ENCODE results near the gene PCNT. TPM values are rescaled to one million over a fixed set of nuclear protein-coding genes. Genes with fewer than 3 reads are reported as not detected.

The PCNT gene
- polyA plus RNA-seq, 1 donor from 2014 or later = 28.2 TPM

DNA sequence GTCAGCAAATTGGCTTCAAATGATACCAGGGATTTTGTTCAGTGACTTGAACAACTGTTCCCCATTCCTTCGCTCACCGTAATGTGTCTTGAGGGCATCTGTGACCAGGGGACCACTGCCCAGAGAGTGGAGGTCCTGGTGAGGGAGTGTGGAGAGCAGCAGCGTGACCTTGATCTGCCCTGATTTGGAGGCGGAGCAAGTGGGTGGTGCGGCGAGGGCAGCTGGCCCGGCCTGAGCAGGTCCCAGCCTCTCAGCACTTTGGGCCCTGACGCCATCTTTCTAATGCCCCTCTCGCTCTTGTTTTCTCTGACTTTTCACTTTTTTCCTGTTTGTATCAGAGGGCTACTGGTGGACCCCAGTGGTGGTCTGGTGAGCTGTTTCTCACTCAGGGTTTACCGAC is 165.8 kb downstream of the PCNT start (continued):
- TF ChIP-seq, protein P1, sequence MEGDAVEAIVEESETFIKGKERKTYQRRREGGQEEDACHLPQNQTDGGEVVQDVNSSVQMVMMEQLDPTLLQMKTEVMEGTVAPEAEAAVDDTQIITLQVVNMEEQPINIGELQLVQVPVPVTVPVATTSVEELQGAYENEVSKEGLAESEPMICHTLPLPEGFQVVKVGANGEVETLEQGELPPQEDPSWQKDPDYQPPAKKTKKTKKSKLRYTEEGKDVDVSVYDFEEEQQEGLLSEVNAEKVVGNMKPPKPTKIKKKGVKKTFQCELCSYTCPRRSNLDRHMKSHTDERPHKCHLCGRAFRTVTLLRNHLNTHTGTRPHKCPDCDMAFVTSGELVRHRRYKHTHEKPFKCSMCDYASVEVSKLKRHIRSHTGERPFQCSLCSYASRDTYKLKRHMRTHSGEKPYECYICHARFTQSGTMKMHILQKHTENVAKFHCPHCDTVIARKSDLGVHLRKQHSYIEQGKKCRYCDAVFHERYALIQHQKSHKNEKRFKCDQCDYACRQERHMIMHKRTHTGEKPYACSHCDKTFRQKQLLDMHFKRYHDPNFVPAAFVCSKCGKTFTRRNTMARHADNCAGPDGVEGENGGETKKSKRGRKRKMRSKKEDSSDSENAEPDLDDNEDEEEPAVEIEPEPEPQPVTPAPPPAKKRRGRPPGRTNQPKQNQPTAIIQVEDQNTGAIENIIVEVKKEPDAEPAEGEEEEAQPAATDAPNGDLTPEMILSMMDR (IDR thresholded peaks at IDR 0.05; ENCODE audit: poor library complexity, severe bottlenecking) = no peak

DNA sequence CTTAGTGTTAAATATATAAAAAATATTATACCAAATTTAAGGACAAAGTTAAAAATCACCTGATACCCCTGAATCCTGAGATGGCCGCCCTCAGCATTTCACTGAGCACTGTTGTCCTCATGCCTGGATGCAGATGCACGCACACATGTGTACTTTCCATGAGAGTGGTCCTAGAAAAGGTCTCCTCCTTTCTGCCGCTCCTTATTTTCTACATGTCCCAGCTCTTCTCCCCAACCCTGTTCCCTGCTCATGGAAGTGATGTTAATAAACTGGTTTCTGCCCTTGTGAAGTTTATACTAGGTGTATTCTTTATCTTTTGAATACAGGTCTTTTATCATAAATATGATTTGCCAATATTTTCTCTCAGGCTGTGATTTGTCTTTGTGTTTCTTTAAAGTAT is 167.6 kb downstream of the PCNT start:
- no peak overlapping the region for H2AFZ ChIP-seq (ENCODE audit: low read depth, low read length)
- H3K27me3 ChIP-seq (ENCODE audit: insufficient read depth, low read depth, low read length) = no peaks in the 10 kb centered on the region
- no peaks in the 10 kb centered on the region for H3K79me2 ChIP-seq (replicated peaks; ENCODE audit: insufficient read depth, low read length)
- TF ChIP-seq SMC3 (conservative IDR thresholded peaks at IDR 0.05; ENCODE audit: poor library complexity) = no peak
- no peak for TF ChIP-seq EP300 (conservative IDR thresholded peaks at IDR 0.05; ENCODE audit: poor library complexity, severe bottlenecking)
- TF ChIP-seq, protein P2, sequence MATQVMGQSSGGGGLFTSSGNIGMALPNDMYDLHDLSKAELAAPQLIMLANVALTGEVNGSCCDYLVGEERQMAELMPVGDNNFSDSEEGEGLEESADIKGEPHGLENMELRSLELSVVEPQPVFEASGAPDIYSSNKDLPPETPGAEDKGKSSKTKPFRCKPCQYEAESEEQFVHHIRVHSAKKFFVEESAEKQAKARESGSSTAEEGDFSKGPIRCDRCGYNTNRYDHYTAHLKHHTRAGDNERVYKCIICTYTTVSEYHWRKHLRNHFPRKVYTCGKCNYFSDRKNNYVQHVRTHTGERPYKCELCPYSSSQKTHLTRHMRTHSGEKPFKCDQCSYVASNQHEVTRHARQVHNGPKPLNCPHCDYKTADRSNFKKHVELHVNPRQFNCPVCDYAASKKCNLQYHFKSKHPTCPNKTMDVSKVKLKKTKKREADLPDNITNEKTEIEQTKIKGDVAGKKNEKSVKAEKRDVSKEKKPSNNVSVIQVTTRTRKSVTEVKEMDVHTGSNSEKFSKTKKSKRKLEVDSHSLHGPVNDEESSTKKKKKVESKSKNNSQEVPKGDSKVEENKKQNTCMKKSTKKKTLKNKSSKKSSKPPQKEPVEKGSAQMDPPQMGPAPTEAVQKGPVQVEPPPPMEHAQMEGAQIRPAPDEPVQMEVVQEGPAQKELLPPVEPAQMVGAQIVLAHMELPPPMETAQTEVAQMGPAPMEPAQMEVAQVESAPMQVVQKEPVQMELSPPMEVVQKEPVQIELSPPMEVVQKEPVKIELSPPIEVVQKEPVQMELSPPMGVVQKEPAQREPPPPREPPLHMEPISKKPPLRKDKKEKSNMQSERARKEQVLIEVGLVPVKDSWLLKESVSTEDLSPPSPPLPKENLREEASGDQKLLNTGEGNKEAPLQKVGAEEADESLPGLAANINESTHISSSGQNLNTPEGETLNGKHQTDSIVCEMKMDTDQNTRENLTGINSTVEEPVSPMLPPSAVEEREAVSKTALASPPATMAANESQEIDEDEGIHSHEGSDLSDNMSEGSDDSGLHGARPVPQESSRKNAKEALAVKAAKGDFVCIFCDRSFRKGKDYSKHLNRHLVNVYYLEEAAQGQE (IDR thresholded peaks at IDR 0.05; ENCODE audit: borderline replicate concordance) = no peak
- TF ChIP-seq EZH2 (IDR thresholded peaks at IDR 0.05; ENCODE audit: borderline replicate concordance, insufficient read depth, low read length, poor library complexity, severe bottlenecking) = no peak
- TF ChIP-seq TAF1 (IDR thresholded peaks at IDR 0.05; ENCODE audit: low read depth) = no peak
- TF ChIP-seq MXI1 (conservative IDR thresholded peaks at IDR 0.05; ENCODE audit: poor library complexity, severe bottlenecking) = no peak
- no peak for TF ChIP-seq POLR2AphosphoS5 (IDR thresholded peaks at IDR 0.05)
- TF ChIP-seq, protein P1 (IDR thresholded peaks at IDR 0.05; ENCODE audit: poor library complexity, severe bottlenecking) = no peak
- TF ChIP-seq RAD21 (conservative IDR thresholded peaks at IDR 0.05) = no peak
- H3F3A ChIP-seq (ENCODE audit: insufficient read depth, low read length, poor library complexity, severe bottlenecking) = no peaks in the 10 kb centered on the region
- H3K4me3 ChIP-seq (ENCODE audit: low read length) = no peak overlapping the region
- H3K9me3 ChIP-seq (ENCODE audit: low read length) = no peaks in the 10 kb centered on the region
- no peak overlapping the region for H3K9ac ChIP-seq (ENCODE audit: low read length)
- H4K20me1 ChIP-seq (ENCODE audit: insufficient read depth) = no peaks in the 10 kb centered on the region
- no peaks in the 10 kb centered on the region for H3K9me2 ChIP-seq (ENCODE audit: insufficient read depth, low read length)
- H3K36me3 ChIP-seq (ENCODE audit: insufficient read depth, low read length) = peaks cover 8% of the 10 kb centered on the region
- H3K27ac ChIP-seq (ENCODE audit: low read length) = no peak overlapping the region
- H3K4me2 ChIP-seq (ENCODE audit: low read length) = no peak overlapping the region

DNA sequence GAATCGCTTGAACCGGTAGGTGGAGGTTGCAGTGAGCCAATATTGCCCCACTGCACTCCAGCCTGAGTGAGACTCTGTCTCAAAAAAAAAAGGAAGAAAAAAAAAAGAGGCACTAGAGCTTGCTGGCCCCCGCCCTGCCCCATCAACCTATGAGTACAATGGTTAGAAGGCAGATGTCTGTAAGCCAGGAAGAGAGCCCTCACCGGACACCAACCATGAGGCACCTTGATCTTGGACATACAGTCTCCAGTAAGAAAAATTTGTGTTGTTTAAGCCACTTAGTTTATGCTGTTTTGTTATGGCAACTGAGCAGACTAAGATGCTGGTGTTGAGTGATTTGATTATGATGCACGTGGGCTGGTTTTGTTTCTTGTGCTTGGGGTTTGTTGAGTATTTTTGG is 168.9 kb downstream of the PCNT start:
- H3K9ac ChIP-seq (ENCODE audit: low read length) = no peak overlapping the region
- H3K79me2 ChIP-seq (replicated peaks; ENCODE audit: insufficient read depth, low read length) = no peaks in the 10 kb centered on the region
- H3F3A ChIP-seq (ENCODE audit: insufficient read depth, low read length, poor library complexity, severe bottlenecking) = no peaks in the 10 kb centered on the region
- no peak overlapping the region for H3K27ac ChIP-seq (ENCODE audit: low read length)
- no peaks in the 10 kb centered on the region for H3K9me2 ChIP-seq (ENCODE audit: insufficient read depth, low read length)
- H3K27me3 ChIP-seq (ENCODE audit: insufficient read depth, low read depth, low read length) = no peaks in the 10 kb centered on the region
- H2AFZ ChIP-seq (ENCODE audit: low read depth, low read length) = no peak overlapping the region
- H3K9me3 ChIP-seq (ENCODE audit: low read length) = no peaks in the 10 kb centered on the region
- no peak overlapping the region for H3K4me3 ChIP-seq (ENCODE audit: low read length)
- peaks cover 8% of the 10 kb centered on the region for H3K36me3 ChIP-seq (ENCODE audit: insufficient read depth, low read length)
- no peaks in the 10 kb centered on the region for H4K20me1 ChIP-seq (ENCODE audit: insufficient read depth)
- H3K4me2 ChIP-seq (ENCODE audit: low read length) = no peak overlapping the region
- no peak for TF ChIP-seq POLR2AphosphoS5 (IDR thresholded peaks at IDR 0.05)
- TF ChIP-seq, protein P1 (IDR thresholded peaks at IDR 0.05; ENCODE audit: poor library complexity, severe bottlenecking) = no peak
- TF ChIP-seq, protein P2 (IDR thresholded peaks at IDR 0.05; ENCODE audit: borderline replicate concordance) = no peak
- no peak for TF ChIP-seq EZH2 (IDR thresholded peaks at IDR 0.05; ENCODE audit: borderline replicate concordance, insufficient read depth, low read length, poor library complexity, severe bottlenecking)
- TF ChIP-seq TAF1 (IDR thresholded peaks at IDR 0.05; ENCODE audit: low read depth) = no peak
- TF ChIP-seq SMC3 (conservative IDR thresholded peaks at IDR 0.05; ENCODE audit: poor library complexity) = no peak
- no peak for TF ChIP-seq MXI1 (conservative IDR thresholded peaks at IDR 0.05; ENCODE audit: poor library complexity, severe bottlenecking)
- no peak for TF ChIP-seq RAD21 (conservative IDR thresholded peaks at IDR 0.05)
- TF ChIP-seq EP300 (conservative IDR thresholded peaks at IDR 0.05; ENCODE audit: poor library complexity, severe bottlenecking) = no peak
